Kasumi-1 (cell line): Measurements from ENCODE around the gene TP53TG3D.
"Not testable (repeated sequence)": the region's sequence is repeated elsewhere in the genome, so short reads cannot be mapped to it uniquely, and the experiment has no call there.

Experiments used
- DNase-seq, 2 experiments: peaks; one replicate each; lab custom pipeline; 2025; lab: John Stamatoyannopoulos, UW

The TP53TG3D gene, protein sequence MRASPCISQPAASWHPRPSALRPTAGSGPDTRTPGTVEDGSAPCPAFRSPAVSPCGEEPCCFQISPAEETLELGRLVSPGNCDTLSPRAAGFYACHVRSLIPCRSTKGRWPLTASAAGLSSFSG

GRCh38 chr16:32252986-32253385 lies at the start of gene TP53TG3D:
TP53TG3D (plus strand) TSS chr16:32253286; CDS start chr16:32253354, 68 bp downstream.
- DNase-seq = not testable (repeated sequence)

- not testable (repeated sequence) for DNase-seq
These were observed 421 bp downstream of the TP53TG3D start for GRCh38 chr16:32253507-32253906.

DNA sequence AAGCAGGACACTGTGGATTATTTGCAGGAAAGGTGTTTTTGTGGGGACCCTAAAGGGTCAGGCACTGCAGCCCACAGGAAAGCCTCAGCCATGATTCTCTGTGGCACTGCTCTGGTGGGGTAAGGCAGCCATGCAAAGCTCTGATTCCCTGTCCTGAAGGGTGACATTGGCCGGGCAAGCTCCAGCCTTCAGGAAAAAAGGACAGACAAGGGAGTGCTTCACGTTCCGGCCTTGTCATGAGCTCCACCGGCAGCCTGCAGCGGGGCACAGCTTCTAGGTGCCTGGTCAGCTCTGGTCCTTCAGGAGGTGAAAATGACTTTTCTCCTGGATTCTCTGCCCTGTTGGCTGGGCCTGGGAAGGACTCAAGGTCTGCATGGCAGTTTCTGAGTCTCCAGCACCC lies 8.4 kb downstream of the TP53TG3D start:
- not testable (repeated sequence) for DNase-seq

DNA sequence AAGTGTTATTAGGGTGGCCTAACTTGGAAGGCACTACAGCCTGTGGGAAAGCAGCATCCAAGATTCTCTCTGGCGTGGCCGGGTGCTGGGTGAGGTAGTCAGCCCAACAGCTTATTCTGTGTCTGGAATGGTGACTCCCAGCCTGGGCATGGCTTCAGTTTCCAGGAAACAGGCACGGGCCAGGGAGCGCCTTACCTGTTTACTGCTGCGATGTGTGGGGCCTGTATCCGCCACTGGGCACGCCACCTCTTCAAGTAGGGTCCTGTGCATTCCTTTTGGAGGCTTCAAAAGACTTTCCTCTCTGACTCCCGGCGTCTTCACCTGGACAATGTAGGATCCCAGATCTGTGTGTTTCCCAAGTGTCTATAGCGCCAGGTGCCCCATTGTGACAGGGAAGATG lies 10.5 kb downstream of the TP53TG3D start:
- DNase-seq = not testable (repeated sequence)

GRCh38 chr16:32281910-32282309 lies 28.8 kb downstream of the TP53TG3D start:
- not testable (repeated sequence) for DNase-seq

GRCh38 chr16:32283024-32283423 lies 29.9 kb downstream of the TP53TG3D start:
- DNase-seq = not testable (repeated sequence)

DNA sequence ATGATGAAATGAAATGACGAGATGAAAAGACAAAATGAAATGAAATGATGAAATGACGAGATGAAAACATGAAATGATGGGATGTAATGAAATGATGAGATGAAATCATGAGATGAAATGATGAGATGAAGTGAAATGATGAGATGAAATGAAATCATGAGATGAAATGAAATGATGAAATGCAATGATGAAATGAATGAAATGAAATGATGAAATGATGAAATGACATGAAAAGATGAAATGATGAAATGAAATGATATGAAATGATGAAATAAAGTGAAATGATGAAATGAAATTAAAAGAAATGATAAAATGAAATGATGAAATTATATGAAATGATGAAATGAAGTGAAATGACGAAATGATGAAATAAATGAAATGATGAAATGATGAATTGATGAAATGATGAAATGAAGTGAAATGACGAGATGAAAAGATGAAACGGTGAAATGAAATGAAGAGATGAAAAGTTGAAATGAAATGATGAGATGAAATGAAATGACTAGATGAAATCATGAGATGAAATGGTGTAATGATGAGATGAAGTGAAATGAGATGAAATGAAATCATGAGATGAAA lies 30.9 kb downstream of the TP53TG3D start:
- DNase-seq = not testable (repeated sequence)

- DNase-seq = not testable (repeated sequence)
These were observed 32.0 kb downstream of the TP53TG3D start for GRCh38 chr16:32284800-32285796.

DNA sequence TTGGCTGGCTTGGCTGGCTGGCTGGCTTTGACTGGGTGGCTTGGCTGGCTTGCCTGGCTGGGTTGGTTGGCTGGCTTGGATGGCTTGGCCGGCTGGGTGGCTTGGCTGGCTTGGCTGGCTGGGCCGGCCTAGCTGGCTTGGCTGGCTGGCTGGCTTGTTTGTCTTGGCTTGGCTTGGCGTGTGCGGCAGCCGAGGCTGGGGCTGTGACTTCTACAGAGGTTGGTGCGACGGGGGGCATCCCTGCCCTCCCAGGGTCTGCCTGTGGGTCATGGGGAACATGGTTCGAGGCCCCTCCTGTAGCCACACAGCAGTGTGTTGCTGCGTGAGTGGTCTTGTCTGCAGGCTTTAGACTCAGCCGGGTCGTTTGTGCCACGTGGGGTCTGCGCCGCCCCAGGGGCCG lies 33.1 kb downstream of the TP53TG3D start:
- DNase-seq = not testable (repeated sequence)

DNA sequence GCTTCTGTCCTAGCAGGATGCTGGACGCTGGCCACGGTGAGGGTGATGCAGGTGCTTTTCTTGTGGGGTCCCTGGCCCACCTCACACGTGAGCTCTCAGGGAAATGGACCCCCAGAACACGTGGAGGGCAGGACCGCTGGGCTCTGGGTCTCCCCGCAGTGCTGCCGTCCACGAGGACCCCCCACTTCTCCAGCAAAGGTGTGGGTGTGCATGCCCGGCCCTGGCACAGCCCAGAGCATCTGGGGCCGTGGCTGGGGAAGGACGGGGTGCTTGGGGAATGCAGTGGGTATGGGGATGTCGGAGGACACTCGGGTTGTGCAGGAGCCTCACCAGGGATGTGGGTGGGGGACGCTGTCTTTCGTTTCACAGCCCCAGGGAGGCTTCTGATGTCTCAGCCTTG lies 34.7 kb downstream of the TP53TG3D start:
- DNase-seq = not testable (repeated sequence)

GRCh38 chr16:32289197-32289596 lies 36.1 kb downstream of the TP53TG3D start:
- not testable (repeated sequence) for DNase-seq

DNA sequence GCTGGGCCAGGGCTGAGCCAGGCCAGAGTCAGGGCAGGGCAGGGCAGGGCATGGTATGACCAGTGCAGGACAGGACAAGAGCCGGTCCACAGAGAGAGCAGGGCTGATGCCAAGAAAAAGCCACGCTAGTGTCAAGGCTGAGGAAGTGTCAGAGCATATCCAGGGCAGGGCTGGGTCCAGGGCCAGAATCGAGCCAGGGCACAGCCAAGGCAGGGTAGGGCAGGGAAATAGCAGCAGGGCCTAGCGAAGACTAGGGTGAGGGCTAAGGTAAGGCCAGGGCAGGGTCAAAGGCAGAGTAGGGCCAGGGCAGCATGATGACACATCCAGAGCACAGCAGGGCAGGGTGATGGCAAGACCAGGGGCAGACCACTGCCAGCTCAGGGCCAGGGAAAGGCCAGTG lies 49.7 kb downstream of the TP53TG3D start:
- not testable (repeated sequence) for DNase-seq
